SKM-1 treated with dmso at 0.1 percent for 144 hours (cell line): ENCODE measurements around the gene SEC63.
"Not testable (repeated sequence)": the region's sequence is repeated elsewhere in the genome, so short reads cannot be mapped to it uniquely, and the experiment has no call there.

Source experiments
- DNase-seq: peaks from one replicate; lab custom pipeline; 2025; ENCODE audit not compliant: unreplicated experiment; lab: John Stamatoyannopoulos, UW

Gene SEC63, protein sequence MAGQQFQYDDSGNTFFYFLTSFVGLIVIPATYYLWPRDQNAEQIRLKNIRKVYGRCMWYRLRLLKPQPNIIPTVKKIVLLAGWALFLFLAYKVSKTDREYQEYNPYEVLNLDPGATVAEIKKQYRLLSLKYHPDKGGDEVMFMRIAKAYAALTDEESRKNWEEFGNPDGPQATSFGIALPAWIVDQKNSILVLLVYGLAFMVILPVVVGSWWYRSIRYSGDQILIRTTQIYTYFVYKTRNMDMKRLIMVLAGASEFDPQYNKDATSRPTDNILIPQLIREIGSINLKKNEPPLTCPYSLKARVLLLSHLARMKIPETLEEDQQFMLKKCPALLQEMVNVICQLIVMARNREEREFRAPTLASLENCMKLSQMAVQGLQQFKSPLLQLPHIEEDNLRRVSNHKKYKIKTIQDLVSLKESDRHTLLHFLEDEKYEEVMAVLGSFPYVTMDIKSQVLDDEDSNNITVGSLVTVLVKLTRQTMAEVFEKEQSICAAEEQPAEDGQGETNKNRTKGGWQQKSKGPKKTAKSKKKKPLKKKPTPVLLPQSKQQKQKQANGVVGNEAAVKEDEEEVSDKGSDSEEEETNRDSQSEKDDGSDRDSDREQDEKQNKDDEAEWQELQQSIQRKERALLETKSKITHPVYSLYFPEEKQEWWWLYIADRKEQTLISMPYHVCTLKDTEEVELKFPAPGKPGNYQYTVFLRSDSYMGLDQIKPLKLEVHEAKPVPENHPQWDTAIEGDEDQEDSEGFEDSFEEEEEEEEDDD

DNA sequence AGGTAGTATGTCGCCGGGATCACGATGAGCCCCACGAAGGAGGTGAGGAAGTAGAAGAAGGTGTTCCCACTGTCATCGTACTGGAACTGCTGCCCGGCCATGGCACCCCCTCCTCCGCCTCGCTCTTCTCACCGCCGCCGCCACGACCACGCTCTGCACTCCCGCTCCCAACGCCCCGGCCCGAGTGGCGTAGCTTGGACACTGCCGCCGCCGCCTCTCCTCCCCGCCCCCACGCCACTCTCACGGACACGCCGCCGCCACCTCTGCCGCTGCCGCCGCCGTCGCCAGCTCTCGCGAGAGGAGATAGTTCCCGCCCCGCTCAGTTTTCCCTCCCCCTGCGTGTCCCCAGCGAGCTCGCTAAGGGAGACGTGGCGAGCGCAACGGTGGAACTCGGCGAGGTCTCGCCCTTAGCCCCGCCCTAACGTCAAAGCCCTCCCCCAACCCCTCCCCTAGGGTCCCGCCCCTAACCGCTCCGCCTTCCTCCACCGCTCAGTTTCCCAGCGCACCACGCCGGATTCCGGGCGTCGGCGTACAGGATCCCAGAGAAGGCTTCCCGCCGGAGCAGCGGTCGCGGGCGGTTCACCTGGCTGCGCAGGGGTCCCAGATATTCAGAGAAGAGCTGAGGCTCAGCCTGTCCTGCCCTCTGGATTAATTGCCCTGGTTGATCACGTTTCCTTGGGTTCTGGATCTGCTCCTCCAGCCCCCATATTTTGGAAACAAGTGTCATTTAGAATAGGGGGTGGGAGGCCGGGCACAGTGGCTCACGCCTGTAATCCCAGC is at the start of gene SEC63:
TSS of gene SEC63 (minus strand) at position 300 of the 780 bp plus-strand sequence. CDS start at position 101, 199 bp downstream.
- peak; percentile 96 for DNase-seq

DNA sequence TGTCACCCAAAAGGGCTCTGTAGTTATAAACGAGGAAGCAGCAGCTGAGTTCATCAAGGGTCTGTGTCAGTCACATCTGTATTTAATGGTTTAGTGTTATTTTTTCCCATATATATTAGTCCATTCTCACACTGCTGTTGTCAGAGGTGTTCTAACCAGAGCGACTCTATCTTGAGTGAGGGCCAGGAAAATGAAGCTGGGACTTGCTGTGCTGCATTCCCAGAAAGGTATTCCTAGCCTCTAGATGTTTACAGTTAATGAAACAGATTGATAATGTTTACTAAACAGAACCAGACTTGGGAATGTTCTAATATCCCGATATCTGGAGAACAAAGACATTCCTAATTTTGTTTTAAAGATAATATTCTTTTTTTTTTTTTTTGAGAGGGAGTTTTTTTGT is 48.0 kb upstream of the SEC63 start:
- DNase-seq: no peak

DNA sequence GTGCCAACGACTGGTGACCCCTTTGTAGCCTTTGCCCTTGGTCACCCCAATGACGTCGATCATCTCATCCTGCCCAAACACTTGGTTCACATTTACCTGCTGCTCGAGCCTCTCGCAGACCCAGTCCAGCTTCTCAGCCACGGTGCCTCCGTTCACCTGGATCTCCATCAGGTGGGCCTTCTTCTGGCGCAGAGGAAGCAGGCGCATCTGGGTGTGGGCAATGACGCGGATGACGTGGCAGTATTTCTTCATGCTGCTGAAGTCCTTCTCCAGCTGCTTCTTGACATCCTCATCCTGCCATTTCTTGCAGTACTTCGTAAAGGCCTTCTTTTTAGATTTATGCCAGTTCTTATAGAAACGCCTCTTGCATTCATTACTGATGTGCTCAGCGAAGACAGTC is 46.9 kb upstream of the SEC63 start:
- DNase-seq: no peak

DNA sequence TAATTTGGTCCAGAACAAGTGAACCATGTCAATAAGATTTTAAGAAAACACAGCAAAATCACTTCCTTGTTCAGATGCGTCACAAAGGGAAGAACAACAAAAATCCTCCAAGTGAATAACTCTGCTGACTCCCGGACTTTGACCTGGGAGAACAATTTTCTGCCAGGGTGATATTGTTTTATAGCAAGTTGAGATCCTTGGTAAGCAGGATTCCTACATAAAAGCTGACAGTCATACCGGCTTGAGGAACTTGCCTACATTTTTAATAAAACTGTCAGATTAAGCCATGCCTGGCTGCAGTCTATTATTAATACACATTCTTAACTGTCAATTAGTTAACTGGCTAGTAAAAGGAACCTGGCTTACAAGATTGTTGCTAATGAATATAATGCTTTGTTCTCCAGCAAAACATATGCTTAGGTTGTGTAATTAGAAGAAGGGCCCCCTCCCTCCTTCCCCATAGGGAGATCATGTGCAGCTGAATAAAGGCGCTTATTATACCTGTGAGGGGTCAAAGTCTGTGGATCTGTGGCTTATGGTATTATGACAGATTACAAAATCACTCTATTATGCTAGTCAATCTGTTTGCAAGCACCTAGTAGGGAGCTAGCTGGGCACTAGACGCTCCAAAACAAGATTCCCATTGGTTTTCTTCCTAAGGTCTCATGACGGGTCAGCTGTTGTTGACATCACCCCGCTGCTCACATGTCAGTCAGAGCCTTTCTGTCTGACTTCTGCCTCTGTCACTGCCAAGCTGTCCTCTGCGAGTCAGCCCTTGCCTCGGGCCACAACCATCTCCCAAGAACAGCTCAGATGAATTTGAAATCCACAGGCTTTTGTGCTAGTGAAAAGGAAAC is 44.6 kb upstream of the SEC63 start:
- no peak for DNase-seq

DNA sequence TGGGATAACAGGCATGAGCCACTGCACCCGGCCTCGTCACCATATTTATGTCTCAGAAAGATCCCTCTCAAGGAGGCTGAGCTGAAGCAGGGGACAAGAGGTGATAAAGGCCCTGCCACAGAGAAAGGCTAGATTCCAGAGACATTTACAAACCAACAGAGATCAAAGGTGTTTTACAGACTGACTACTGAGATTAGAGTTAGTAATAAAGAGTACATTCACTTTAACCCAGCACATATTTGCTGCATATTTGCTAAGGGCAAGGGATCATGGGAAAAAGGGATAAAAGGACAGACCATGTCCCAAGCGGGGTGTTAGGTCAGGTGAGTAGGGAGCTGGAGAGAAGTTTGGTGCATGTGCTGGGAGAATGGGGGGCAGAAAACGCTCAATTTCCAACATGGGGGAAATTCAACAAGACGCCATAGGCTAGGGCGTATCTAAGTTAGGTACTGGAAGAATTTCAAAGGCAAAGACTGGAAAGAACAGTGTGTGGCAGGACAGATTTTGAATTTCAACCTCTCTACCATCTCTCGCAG is 43.8 kb upstream of the SEC63 start:
- no peak for DNase-seq

DNA sequence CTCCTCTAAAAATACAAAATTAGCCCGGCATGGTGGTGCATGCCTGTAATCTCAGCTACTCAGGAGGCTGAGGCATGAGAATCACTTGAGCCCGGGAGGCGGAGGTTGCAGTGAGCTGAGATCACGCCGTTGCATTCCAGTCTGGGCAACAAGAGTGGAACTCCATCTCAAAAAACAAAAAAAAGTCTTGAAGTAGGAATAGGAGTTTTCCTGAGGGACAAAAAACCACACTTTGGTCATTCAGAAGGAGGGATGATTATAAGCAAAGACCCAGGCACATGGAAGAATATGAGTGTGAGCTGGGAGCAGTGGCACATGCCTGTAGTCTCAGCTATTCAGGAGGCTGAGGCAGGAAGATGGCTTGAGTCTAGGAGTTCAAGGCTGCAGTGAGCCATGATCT is 42.3 kb upstream of the SEC63 start:
- not testable (repeated sequence) for DNase-seq

DNA sequence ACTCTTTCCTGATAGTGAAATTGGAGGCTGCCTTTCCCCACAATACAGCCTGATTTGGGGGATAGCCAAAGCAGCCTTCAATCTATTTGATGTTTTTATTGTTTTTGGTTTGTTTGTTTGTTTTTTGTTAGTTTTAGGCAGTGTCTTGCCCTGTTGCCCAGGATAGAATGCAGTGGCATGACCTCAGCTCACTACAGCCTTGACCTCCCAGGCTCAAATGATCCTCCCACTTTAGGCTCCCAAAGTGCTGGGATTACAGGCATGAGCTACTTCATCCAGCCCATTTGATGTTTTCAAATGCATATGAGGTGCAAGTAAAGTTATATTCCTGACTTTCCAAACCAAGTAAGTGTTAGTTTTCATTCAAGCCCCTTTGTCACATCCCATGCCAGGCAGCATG is 41.3 kb upstream of the SEC63 start:
- no peak for DNase-seq

DNA sequence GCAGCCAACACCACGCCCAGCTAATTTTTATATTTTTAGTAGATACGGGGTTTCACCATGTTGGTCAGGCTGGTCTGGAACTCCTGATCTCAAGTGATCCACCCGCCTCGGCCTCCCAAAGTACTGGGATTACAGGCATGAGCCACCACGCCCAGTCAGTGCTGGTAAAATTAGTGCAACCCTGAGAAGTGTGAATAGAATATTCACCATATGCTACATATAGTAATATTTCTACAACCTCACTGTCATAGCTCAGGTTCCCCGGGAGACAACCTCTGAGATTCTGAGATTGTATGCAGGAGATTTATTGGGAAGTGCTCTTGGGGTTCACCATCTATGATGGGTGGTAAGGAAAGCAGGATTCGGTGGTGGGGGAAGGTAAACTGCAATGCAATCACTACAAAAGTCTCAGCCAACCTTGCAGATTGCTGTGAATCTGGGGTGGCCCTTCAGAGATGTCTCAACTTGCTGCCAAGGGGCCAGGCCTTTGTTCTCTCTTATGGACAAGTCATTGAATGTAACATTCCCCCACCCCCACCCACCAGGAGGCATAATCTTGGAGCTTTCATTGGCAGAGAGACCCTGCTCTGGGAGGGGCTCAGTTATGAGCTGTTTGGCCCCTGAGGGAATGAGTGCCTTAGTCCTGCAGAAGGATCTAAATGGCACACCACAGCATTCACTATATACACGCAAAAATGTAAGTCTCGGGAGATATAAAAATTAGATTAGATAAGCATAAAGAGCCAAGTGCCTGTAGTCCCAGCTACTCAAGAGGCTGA is 34.0 kb upstream of the SEC63 start:
- DNase-seq: no peak

DNA sequence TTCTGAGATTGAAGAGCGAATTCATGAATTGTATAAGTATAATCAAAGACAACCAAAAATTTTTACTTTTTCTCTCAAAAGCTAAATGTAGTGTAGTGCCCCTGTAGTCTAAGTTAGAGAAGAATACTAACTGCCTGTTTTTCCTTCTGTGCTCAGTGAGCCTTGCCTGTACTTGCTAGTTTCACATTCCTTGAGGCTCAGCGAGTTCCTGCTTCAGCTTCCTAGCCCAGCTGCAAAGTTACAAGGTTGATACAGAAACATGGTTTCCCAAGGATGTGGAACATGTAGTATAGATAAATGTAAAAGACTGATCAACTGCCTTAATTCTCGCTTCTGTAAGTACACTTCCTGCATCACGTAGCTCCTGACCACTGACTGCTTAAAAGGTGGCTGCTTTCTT is 33.1 kb upstream of the SEC63 start:
- DNase-seq: no peak

DNA sequence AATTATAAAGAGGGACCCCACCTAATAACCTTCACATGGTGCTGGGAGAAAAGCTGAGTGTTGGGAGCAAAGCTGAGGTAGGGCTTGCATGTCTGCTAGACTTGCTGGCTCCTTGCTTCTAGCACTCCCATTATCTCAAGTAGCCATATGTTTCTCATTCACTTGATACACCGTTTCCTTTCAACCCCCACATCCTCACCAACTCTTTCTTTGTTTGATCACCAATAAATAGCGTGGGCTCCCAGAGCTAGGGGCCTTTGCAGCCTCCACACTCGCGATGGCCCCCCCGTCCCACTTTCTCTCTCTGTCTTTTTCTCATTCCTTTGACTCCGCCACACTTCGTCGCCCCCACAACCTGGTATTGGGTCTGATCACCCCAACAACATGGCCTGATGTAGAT is 32.6 kb upstream of the SEC63 start:
- DNase-seq: not testable (repeated sequence)

DNA sequence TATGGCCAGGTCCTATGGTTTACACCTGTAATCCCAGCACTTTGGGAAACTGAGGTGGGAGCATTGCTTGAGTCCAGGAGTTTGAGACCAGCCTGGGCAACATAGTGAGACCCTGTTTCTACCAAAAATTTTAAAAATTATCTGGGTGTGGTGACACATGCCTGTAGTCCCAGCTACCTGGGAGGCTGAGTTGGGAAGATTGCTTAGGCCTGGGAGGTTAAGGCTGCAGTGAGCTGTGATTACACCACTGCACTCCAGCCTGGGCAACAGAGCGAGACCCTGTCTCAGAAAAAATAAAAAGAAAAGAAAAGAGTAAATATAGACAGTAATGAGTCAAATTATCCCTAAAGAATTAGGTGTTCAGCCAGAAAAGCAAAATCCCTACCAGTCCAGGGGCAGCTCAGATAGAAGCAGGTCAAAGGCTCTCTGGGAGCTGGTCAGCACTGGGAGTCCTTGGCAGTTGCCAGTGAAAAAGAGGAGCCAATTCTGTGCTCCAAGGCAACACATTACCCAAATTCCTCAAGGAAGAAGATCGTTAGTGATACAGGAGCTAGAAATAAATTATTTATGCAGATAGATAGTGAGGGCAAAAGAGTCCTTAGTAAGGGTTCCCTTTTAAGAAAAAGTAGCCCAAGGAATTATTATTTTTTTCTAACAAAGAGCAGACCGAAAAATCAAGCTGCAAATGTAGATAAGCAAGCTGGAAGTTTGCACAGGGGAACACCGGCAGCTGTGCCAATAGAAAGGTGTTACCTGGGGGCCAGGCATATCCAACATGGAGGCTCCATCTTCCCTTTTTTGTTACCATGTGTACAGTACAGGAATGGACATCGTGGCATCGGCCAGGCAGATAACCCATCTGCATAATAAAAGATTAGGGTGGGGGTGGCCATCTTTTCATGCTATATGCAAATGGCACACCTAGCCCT is 31.4 kb upstream of the SEC63 start:
- no peak for DNase-seq

DNA sequence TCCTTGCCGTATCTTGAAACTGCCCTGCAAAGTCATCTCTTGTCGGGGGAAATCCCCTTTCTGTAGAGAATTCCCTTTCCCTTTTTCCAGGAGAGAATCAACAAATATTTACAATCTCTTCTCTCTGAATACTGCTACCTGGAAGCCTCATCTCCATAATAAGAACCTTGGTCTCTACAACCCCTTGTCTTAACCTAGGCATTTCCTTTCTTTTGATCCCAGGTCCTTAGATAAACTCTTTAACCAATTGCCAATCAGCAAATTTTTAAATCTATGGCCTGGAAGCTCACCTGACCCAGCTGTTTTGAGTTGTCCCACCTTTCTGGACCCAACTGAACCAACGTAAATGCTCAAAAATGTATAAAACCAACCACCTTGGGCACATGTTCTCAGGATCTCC is 30.6 kb upstream of the SEC63 start:
- no peak for DNase-seq

DNA sequence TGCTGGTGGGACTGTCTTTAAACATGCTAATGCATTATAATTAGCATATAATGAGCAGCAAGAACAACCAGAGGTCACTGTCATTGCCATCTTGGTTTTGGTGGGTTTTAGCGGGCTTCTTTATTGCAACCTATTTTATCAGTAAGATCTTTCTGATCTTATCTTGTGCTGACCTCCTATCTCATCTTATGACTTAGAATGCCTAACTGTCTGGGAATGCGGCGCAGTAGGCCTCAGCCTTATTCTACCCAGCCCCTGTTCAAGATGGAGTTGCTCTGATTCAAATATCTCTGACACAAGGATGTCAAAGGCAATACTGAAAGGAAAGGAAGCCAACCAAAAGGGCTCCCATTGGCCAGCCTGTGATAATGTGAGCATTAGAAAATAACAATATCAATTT is 29.8 kb upstream of the SEC63 start:
- DNase-seq: no peak

DNA sequence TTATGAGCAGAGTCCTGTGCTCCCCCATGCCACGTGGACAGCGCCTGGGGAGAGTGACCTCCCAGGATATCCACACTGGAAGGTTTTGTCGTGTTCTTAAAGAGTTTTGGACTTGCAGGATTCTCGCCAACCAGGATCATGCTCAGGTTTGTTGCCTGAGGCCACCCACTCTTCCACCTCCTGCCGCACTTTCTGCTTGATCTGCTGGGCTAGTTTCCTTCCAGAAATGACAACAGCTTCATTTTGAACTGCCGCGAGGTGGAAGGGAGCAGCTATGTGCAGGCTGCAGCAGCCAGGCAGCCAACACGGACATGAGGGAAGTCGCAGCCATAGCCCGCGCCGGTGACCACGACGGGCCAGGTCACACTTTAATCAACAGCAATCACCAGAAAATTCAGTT is 27.7 kb upstream of the SEC63 start:
- no peak for DNase-seq

DNA sequence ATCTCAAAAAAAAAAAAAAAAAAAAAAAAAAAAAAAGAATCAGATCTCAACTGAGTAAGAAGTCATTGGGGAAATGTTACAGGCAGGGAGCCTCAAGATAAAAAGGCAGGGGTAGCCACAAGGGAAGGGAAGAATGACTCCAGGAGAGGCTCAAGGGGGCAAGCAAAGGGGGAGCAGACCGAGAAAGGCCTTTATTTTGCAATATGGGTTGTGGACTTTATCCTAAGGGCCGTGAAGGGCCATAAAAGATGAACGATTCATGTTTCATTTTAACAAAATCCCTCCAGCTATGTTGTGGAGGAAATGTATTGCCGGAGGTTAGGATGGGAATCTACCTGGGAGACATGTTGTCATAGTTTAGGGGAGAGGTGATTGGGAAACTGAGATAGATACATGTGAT is 25.8 kb upstream of the SEC63 start:
- DNase-seq: no peak

DNA sequence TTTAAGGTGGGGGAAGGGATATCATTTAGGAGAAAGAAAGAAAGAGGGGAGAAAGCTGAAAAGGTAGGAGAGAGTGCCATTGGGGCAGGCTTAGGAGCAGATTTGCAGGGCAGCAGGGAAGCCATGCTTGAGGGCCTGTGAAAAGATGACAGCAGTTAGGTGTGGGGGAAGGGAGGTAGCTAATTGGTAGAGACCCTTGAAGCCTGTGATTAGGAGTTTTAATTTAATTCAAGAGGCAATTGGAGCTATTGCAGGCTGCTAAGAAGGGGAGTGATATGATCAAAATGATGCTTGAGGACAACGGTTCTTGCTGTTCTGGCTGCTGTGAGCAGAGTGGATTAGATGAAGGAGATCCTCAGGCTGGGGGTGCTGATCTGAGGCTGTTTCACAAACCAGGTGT is 24.5 kb upstream of the SEC63 start:
- no peak for DNase-seq

DNA sequence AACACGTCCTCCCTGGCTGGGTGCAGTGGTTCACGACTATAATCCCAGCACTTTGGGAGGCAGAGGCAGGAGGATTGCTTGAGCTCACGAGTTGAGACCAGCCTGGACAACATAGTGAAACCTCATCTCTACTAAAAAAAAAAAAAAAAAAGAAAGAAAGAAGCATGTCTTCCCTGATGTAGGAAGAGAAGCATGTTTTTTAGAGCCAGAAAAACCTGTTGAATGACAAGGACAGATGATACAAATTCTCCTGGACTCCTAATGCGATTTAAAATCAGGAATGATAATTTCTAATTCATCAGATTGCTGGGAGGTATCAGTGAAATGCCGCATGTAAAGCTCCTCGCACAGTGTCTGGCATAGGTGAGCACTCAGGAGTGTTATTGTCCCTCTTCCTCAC is 23.7 kb upstream of the SEC63 start:
- no peak for DNase-seq

DNA sequence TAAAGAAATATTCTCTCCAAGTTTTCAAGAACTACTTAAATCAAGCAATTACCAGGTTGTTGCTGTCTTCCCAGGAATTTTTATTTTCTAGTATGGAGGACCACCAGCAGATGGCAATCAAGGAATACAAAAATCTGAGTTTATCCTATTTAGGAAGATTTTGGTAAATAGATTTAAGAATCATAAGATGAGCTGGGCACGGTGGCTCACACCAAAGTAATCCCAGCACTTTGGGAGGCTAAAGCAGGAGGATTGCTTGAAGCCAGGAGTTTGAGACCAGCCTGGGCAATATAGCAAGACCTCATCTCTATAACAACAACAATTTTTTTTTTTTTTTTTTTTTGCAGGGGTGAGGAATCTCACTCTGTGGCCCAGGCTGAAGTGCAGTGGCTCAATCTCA is 19.3 kb upstream of the SEC63 start:
- no peak for DNase-seq
